22Rv1 (cell line): Measurements from ENCODE around the gene SOX12.

ENCODE experiments used
- ZFX ChIP-seq: fragments of 450-650 bp; IDR thresholded peaks from 2 replicates; pipeline ENCODE4 v1.6.1; 2017; ENCODE audit warnings: antibody characterized with exemption, borderline replicate concordance
- TF ChIP-seq, protein P1 (sequence below): fragments of 450-650 bp; IDR thresholded peaks from 2 replicates; pipeline ENCODE4 v1.5.1; 2017; ENCODE audit warnings: mild to moderate bottlenecking

DNA sequence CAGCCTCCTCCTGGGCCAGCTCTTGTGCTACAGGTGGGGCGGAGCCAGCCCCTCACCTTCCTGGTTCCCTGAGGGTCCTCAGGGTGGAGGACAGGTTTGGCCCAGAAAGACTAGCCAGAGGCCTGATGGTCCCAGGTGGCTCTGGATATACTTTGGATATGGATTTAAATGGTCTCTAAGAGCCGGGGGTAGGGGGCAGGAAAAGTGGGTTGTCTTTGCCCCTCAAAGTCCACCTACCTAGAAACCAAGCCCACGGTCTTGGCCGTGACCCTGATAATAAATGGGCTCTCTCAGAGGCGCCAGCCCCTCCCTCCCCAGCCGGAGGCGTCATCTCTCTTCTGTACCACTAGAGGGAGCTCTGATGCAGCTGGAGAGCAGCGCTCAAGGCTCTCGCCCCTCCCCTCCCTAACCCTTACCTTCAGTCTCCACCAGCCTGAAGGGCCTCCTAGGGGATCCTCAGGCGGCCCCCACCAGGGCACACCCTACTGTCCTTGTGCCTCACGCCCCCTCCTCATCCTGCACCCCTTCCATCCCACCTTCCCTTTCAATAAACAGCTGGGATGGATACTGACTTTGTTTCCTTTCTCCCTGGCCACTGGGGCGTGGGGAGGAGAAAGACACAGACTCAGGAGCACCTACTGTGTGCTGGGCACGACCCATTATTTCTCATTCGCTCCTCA, 29.1 kb downstream of the SOX12 start:
- TF ChIP-seq, protein P1, sequence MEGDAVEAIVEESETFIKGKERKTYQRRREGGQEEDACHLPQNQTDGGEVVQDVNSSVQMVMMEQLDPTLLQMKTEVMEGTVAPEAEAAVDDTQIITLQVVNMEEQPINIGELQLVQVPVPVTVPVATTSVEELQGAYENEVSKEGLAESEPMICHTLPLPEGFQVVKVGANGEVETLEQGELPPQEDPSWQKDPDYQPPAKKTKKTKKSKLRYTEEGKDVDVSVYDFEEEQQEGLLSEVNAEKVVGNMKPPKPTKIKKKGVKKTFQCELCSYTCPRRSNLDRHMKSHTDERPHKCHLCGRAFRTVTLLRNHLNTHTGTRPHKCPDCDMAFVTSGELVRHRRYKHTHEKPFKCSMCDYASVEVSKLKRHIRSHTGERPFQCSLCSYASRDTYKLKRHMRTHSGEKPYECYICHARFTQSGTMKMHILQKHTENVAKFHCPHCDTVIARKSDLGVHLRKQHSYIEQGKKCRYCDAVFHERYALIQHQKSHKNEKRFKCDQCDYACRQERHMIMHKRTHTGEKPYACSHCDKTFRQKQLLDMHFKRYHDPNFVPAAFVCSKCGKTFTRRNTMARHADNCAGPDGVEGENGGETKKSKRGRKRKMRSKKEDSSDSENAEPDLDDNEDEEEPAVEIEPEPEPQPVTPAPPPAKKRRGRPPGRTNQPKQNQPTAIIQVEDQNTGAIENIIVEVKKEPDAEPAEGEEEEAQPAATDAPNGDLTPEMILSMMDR: peak; percentile 95
- TF ChIP-seq ZFX: no peak
